PC-9 (cell line): ENCODE measurements around the gene EMP2. TPM values are rescaled to one million over a fixed set of nuclear protein-coding genes. Genes with fewer than 3 reads are reported as not detected.

Experiments
- BruUV-seq: library from RNA; stranded (reverse); fragments of 400-500 nt; replicated peaks from 2 replicates; lab custom pipeline; 2021; lab: Mats Ljungman, UMichigan
- CTCF ChIA-PET: fragments of 300-600 bp; sonication (Branson Sonifier 250); formaldehyde crosslinking; loops from one replicate; lab custom pipeline; 2022; ENCODE audit warnings: antibody characterized with exemption; lab: Charles Lee
- POLR2A ChIA-PET: fragments of 300-600 bp; sonication (Branson Sonifier 250); formaldehyde crosslinking; loops from one replicate; lab custom pipeline; 2022; ENCODE audit warnings: antibody characterized with exemption; ENCODE audit not compliant: unreplicated experiment; lab: Charles Lee
- DNase-seq, 2 experiments: peaks; one replicate each; pipeline versions ENCODE4 v3.0.0 to v3.0.0-alpha.2; 2015 to 2022; ENCODE audit warnings: mixed read lengths in 1 of 2
- H2AFZ ChIP-seq: fragments of 200-600 bp; sonication (generic); 2 replicates; pipeline ENCODE4 v1.8.1; 2017; ENCODE audit warnings: antibody characterized with exemption
- H3F3A ChIP-seq: fragments of 200-600 bp; sonication (generic); 2 replicates; pipeline ENCODE4 v1.8.1; 2017; ENCODE audit warnings: antibody characterized with exemption, mild to moderate bottlenecking, low read depth; ENCODE audit not compliant: insufficient read depth
- H3K27ac ChIP-seq: fragments of 200-600 bp; sonication (generic); 2 replicates; pipeline ENCODE4 v1.6.1; 2016; ENCODE audit warnings: mixed run types
- H3K27me3 ChIP-seq: fragments of 200-600 bp; sonication (generic); 2 replicates; pipeline ENCODE4 v1.6.1; 2016; ENCODE audit warnings: low read depth, mixed run types; ENCODE audit not compliant: insufficient read depth
- H3K36me3 ChIP-seq: fragments of 200-600 bp; sonication (generic); 2 replicates; pipeline ENCODE4 v1.6.1; 2016; ENCODE audit warnings: low read depth, mixed run types
- H3K4me1 ChIP-seq: fragments of 200-600 bp; sonication (generic); replicated peaks from 2 replicates; pipeline ENCODE4 v1.6.1; 2016; ENCODE audit warnings: mixed run types; ENCODE audit not compliant: insufficient read depth
- H3K4me2 ChIP-seq: fragments of 200-600 bp; sonication (generic); 2 replicates; pipeline ENCODE4 v1.6.1; 2017; ENCODE audit warnings: mixed run types
- H3K4me3 ChIP-seq: fragments of 200-600 bp; sonication (generic); 2 replicates; pipeline ENCODE4 v1.6.1; 2016; ENCODE audit warnings: mixed run types
- H3K79me2 ChIP-seq: fragments of 200-600 bp; sonication (generic); 2 replicates; pipeline ENCODE4 v1.6.1; 2017; ENCODE audit warnings: low read depth, mixed run types
- H3K9me2 ChIP-seq: fragments of 200-600 bp; sonication (generic); 2 replicates; pipeline ENCODE4 v1.8.1; 2017; ENCODE audit warnings: mild to moderate bottlenecking; ENCODE audit not compliant: insufficient read depth
- H3K9me3 ChIP-seq: fragments of 200-600 bp; sonication (generic); 2 replicates; pipeline ENCODE4 v1.8.1; 2016; ENCODE audit warnings: low read depth; ENCODE audit not compliant: insufficient read depth
- H4K20me1 ChIP-seq: fragments of 200-600 bp; sonication (generic); 2 replicates; pipeline ENCODE4 v1.8.1; 2017; ENCODE audit not compliant: insufficient read depth
- CTCF ChIP-seq: fragments of 200-600 bp; sonication (generic); conservative IDR thresholded peaks from 2 replicates; pipeline ENCODE4 v1.6.1; 2017; ENCODE audit warnings: mixed run types, antibody characterized with exemption, mild to moderate bottlenecking, moderate library complexity
- EZH2 ChIP-seq: fragments of 200-600 bp; sonication (generic); IDR thresholded peaks from 2 replicates; pipeline ENCODE4 v1.8.0; 2017; ENCODE audit warnings: antibody characterized with exemption, low read depth
- intact Hi-C: fragments of 100-400 bp; cut with micrococcal nuclease; formaldehyde crosslinking; loops from one replicate; pipeline ENCODE4 v1.10.0; 2022; ENCODE audit not compliant: unreplicated experiment
- total RNA-seq: library from RNA; stranded (reverse); gene quantifications from 2 replicates; pipeline ENCODE4 v1.2.3, GENCODE V29; 2021

EMP2 gene
- total RNA-seq, 1 experiment from 2014 or later, result 137 TPM

GRCh38 chr16:10517868-10518267 is 62.5 kb downstream of the EMP2 start:
- no peak for DNase-seq
- Histone ChIP-seq H3K9me3 (no peaks in the 10 kb centered on the region), H2AFZ (no peak overlapping the region), H3K27ac (no peak overlapping the region), H3K79me2 (no peaks in the 10 kb centered on the region), H3K27me3 (no peaks in the 10 kb centered on the region), H3K9me2 (no peaks in the 10 kb centered on the region), H3F3A (peaks cover 24% of the 10 kb centered on the region; the same call in 1 of the 2 replicates), H3K4me1 (peaks cover 33% of the 10 kb centered on the region), H3K4me3 (no peak overlapping the region), H4K20me1 (no peaks in the 10 kb centered on the region), H3K4me2 (no peak overlapping the region), H3K36me3 (no peaks in the 10 kb centered on the region)
- CTCF ChIA-PET, result interaction anchor here (0.6 kb wide), 1 partner anchor 157 kb away, joined by 6 read pairs; no protein-coding TSS in a partner anchor
- TF ChIP-seq EZH2, result no peak
- TF ChIP-seq CTCF, result no peak
- POLR2A ChIA-PET, result no interaction called here
- BruUV-seq, result no TSS peak
- intact Hi-C loops, result no loop called here

- Histone ChIP-seq H4K20me1 (no peaks in the 10 kb centered on the region), H3K36me3 (no peaks in the 10 kb centered on the region), H3K4me2 (peak overlapping the region; percentile 57), H3K27me3 (no peaks in the 10 kb centered on the region), H3K4me3 (no peak overlapping the region), H3K9me3 (no peaks in the 10 kb centered on the region), H2AFZ (no peak overlapping the region), H3K79me2 (no peaks in the 10 kb centered on the region), H3F3A (peaks cover 7% of the 10 kb centered on the region; the same call in 1 of the 2 replicates), H3K4me1 (peaks cover 15% of the 10 kb centered on the region), H3K9me2 (no peaks in the 10 kb centered on the region), H3K27ac (peak overlapping the region; percentile 42)
- ChIA-PET POLR2A (interaction anchor here (0.7 to 0.9 kb wide), 3 partner anchors 230 to 1378 kb away, joined by 3 to 20 read pairs (median 4); partner anchors contain the start of gene NUBP1), CTCF (interaction anchor here (0.5 to 1.9 kb wide), 26 partner anchors 16 to 1619 kb away, joined by 3 to 15 read pairs (median 4); partner anchors contain the start of genes CLEC16A and DEXI)
- DNase-seq, result peak; percentile 70 to 83
- intact Hi-C loops, result loop anchor here (1.0 kb wide), 2 partner anchors 223 to 404 kb away; no protein-coding TSS in a partner anchor
- TF ChIP-seq CTCF, result peak; percentile 86
- TF ChIP-seq EZH2, result no peak
- no TSS peak for BruUV-seq
Measured at GRCh38 chr16:10514369-10515055, 65.9 kb downstream of the EMP2 start.

- Histone ChIP-seq H3K4me2 (no peak overlapping the region), H3K9me2 (no peaks in the 10 kb centered on the region), H3F3A (peaks cover 7% of the 10 kb centered on the region; the same call in 1 of the 2 replicates), H3K27ac (no peak overlapping the region), H3K9me3 (no peaks in the 10 kb centered on the region), H3K27me3 (no peaks in the 10 kb centered on the region), H3K4me3 (no peak overlapping the region), H2AFZ (no peak overlapping the region), H3K4me1 (peaks cover 12% of the 10 kb centered on the region), H4K20me1 (no peaks in the 10 kb centered on the region), H3K79me2 (no peaks in the 10 kb centered on the region), H3K36me3 (no peaks in the 10 kb centered on the region)
- POLR2A ChIA-PET, result no interaction called here
- intact Hi-C loops, result no loop called here
- DNase-seq, result no peak
- TF ChIP-seq EZH2 (no peak), CTCF (no peak)
- CTCF ChIA-PET, result no interaction called here
- BruUV-seq, result no TSS peak
Measured at GRCh38 chr16:10511829-10512228, 68.6 kb downstream of the EMP2 start.
